ENCODE results near the gene ADCY10. TPM values are rescaled to one million over a fixed set of nuclear protein-coding genes. Genes with fewer than 3 reads are reported as not detected.
"Not testable (repeated sequence)": the region's sequence is repeated elsewhere in the genome, so short reads cannot be mapped to it uniquely, and the experiment has no call there.

The ADCY10 gene
- total RNA-seq, 1 donor from 2014 or later: not detected

GRCh38 chr1:167865193-167865592 is 48.7 kb downstream of the ADCY10 start:
- DNase-seq (ENCODE audit: extremely low spot score in 2 of 2); H3K27me3 ChIP-seq; H3K36me3 ChIP-seq; H3K27ac ChIP-seq; H3K4me1 ChIP-seq; intact Hi-C loops (cut with DNase I); H3K9me3 ChIP-seq; H3K4me3 ChIP-seq: not testable (repeated sequence)

DNA sequence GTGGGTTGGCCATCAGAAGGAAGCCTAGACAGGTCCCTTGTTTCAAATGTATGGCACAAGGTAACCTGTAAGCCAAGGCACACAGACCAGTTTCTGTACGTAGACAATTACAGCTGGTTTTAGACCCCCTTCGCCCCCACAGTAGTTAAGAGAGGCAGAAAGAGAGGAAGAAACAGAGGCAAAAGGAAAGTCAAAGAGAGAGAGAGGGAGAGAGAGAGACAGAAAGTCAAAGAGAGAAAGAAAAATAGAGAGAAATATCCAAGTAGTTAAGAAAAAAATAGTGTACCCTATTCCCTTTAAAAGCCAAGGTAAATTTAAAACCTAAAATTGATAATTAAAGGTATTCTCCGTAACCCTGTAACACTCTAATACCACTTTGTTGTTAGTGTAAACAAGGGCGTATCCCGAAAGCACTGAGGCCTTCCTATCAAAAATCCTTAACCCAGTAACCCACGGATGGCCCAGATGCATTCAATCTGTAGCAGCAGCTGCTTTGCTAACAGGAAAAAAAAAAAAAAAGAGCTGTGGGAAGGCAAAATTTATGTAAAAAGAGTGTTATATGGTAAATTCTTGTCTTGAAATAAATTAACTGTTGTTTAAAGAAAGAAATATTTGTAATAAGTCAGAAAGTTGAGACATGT is 49.4 kb downstream of the ADCY10 start:
- Histone ChIP-seq H3K27ac (no peak overlapping the region), H3K9me3 (no peaks in the 10 kb centered on the region), H3K4me3 (no peak overlapping the region), H3K4me1 (no peaks in the 10 kb centered on the region), H3K27me3 (no peaks in the 10 kb centered on the region), H3K36me3 (no peaks in the 10 kb centered on the region)
- TF ChIP-seq CTCF (IDR thresholded peaks at IDR 0.05): no peak
- TF ChIP-seq POLR2AphosphoS5 (IDR thresholded peaks at IDR 0.05; ENCODE audit: insufficient read depth in 1 of 2, low read depth in 1 of 2): no peak
- TF ChIP-seq POLR2A (IDR thresholded peaks at IDR 0.05): no peak
- intact Hi-C loops (cut with DNase I): no loop called here
- DNase-seq (ENCODE audit: extremely low spot score in 2 of 2): no peak

DNA sequence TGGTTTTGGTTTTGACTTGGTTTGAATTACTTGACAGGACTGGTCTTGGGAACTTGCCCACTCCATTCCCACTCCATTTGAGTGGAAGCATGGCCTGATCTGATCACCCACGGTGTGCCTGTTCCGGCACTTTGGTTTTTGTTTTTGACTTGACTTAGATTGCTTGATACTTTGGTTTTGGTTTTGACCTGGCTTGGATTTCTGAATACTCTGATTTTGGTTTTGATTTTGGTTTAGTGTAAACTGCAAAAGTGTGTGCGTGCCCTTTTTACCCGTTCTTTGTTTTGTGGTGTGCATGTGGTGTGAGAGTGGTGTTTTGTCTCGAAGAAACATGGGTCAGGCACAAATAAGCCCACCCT is 50.0 kb downstream of the ADCY10 start:
- no peak overlapping the region for H3K4me3 ChIP-seq
- H3K4me1 ChIP-seq: no peaks in the 10 kb centered on the region
- no peak overlapping the region for H3K27ac ChIP-seq
- H3K36me3 ChIP-seq: no peaks in the 10 kb centered on the region
- intact Hi-C loops (cut with DNase I): no loop called here
- TF ChIP-seq POLR2A (IDR thresholded peaks at IDR 0.05): no peak
- TF ChIP-seq POLR2AphosphoS5 (IDR thresholded peaks at IDR 0.05; ENCODE audit: insufficient read depth in 1 of 2, low read depth in 1 of 2): no peak
- TF ChIP-seq CTCF (IDR thresholded peaks at IDR 0.05): no peak
- no peaks in the 10 kb centered on the region for H3K9me3 ChIP-seq
- H3K27me3 ChIP-seq: no peaks in the 10 kb centered on the region
- no peak for DNase-seq (ENCODE audit: extremely low spot score in 2 of 2)

GRCh38 chr1:167863191-167863920 is 50.6 kb downstream of the ADCY10 start:
- intact Hi-C loops (cut with DNase I); H3K9me3 ChIP-seq; DNase-seq (ENCODE audit: extremely low spot score in 2 of 2); H3K36me3 ChIP-seq; H3K27ac ChIP-seq; H3K4me3 ChIP-seq; H3K4me1 ChIP-seq; H3K27me3 ChIP-seq: not testable (repeated sequence)

- Histone ChIP-seq H3K9me3 (no peaks in the 10 kb centered on the region), H3K36me3 (no peaks in the 10 kb centered on the region), H3K4me3 (no peak overlapping the region), H3K27ac (no peak overlapping the region), H3K27me3 (no peaks in the 10 kb centered on the region), H3K4me1 (no peaks in the 10 kb centered on the region)
- no peak for DNase-seq (ENCODE audit: extremely low spot score in 2 of 2)
- no peak for TF ChIP-seq CTCF (IDR thresholded peaks at IDR 0.05)
- no peak for TF ChIP-seq POLR2AphosphoS5 (IDR thresholded peaks at IDR 0.05; ENCODE audit: insufficient read depth in 1 of 2, low read depth in 1 of 2)
- no peak for TF ChIP-seq POLR2A (IDR thresholded peaks at IDR 0.05)
- intact Hi-C loops (cut with DNase I): no loop called here
These were observed 51.4 kb downstream of the ADCY10 start for GRCh38 chr1:167862432-167863076.

All from vagina (tissue), 2 donors.